Psoas muscle (tissue), 8 donors: ENCODE measurements around the gene CTDP1. TPM values are rescaled to one million over a fixed set of nuclear protein-coding genes. Genes with fewer than 3 reads are reported as not detected.
A peak's percentile ranks its signal among the peaks of the same experiment; 100 is the strongest.

Source experiments
- ATAC-seq, 4 donors: fragments of 200-7000 bp; cut with Tn5 transposase; one replicate each; pipeline ENCODE4 v1.9.1; 2020; ENCODE audit warnings: moderate library complexity in 3 of 4, mild to moderate bottlenecking in 2 of 4
- DNase-seq, 2 donors: peaks; one replicate each; pipeline ENCODE4 v3.0.0-alpha.2; 2020
- H3K27ac ChIP-seq: fragments of 200-600 bp; one replicate; pipeline ENCODE4 v1.8.0; 2022
- H3K27me3 ChIP-seq, 3 donors: fragments of 200-600 bp in 1 of 3; one replicate each; pipeline versions ENCODE4 v1.6.1 to v1.8.0; 2013 to 2022; ENCODE audit warnings: low read length in 2 of 3, mild to moderate bottlenecking in 2 of 3, moderate library complexity in 1 of 3; ENCODE audit not compliant: insufficient read depth in 3 of 3
- H3K36me3 ChIP-seq, 2 donors: fragments of 200-600 bp in 1 of 2; one replicate each; pipeline versions ENCODE4 v1.6.1 to v1.8.0; 2013 to 2022; ENCODE audit warnings: low read depth in 1 of 2, mild to moderate bottlenecking in 1 of 2, moderate library complexity in 1 of 2; ENCODE audit not compliant: insufficient read depth in 1 of 2
- H3K4me1 ChIP-seq: fragments of 200-600 bp; one replicate; pipeline ENCODE4 v1.8.0; 2022
- H3K4me3 ChIP-seq: fragments of 200-600 bp; one replicate; pipeline ENCODE4 v1.8.0; 2022; ENCODE audit warnings: mild to moderate bottlenecking
- H3K9me3 ChIP-seq: fragments of 200-600 bp; one replicate; pipeline ENCODE4 v1.8.0; 2022
- CTCF ChIP-seq: fragments of 200-600 bp; IDR thresholded peaks from one replicate; pipeline ENCODE4 v1.8.0; 2022; ENCODE audit warnings: antibody characterized with exemption
- WGBS, 3 donors: extraction: QIAGEN DNeasy Blood & Tissue Kit; methylation state at CpG; one replicate each; pipeline versions ENCODE4 v1.1.6 to v1.1.7; 2013; 5-methylcytosine and 5-hydroxymethylcytosine counted together
- intact Hi-C, 2 donors: fragments of 100-400 bp; cut with DNase I; formaldehyde crosslinking; loops; one replicate each; pipeline versions ENCODE4 v1.11.0 to v1.14.2; 2022
- polyA plus RNA-seq, 3 donors: library from polyadenylated mRNA; stranded (reverse); fragments of 200-250 nt; gene quantifications; one replicate each; pipeline ENCODE4 v1.2.3, GENCODE V29; 2013
- total RNA-seq, 4 donors: library from RNA; stranded (reverse); fragmentation: NEBNext Ultra II Directional in 2 of 4; extraction: Animal tissue kit (Norgen Biotek cat#: 25700) in 2 of 4; gene quantifications; one replicate each; pipeline versions ENCODE4 v1.2.1 to v1.2.4, GENCODE V29; 2021 to 2023
- donor health status: healthy with polysubstance abuse.
- donor health status: DM: no; HTN: no; CAD: no; lungs with moderate emphysema.
- donor health status: Bipolar disorder and iron deficiency.
- donor health status: healthy.
- donor health status: DM: yes; HTN: yes; CAD: no.
- donor health status: DM: no; HTN: no; CAD: no.
- donor health status: DM: no; HTN: no; CAD: no.
- donor health status: DM: yes; HTN: yes; CAD: no.

Gene CTDP1
- total and polyA plus RNA-seq, 7 donors: 7.6 to 21.6 (median 12.4) TPM

- Histone ChIP-seq H3K4me1 (peaks cover 7% of the 10 kb centered on the region), H3K36me3 (no peaks in the 10 kb centered on the region), H3K4me3 (no peak overlapping the region), H3K27ac (no peak overlapping the region), H3K27me3 (no peaks in the 10 kb centered on the region), H3K9me3 (no peaks in the 10 kb centered on the region)
- DNase-seq (no peak), ATAC-seq (no peak)
- TF ChIP-seq CTCF: no peak
- 85 to 89% (median 87%) methylated on average over 7 of the region's 7 CpGs for WGBS, 3 donors
- intact Hi-C loops: loop anchor here in 1 of 2 donors (10.0 kb wide), 1 partner anchor 349 kb away; the partner anchor contains the start of gene RBFA
Observed at GRCh38 chr18:79685971-79686370, 6.4 kb downstream of the CTDP1 start.

GRCh38 chr18:79687806-79688205 lies 8.2 kb downstream of the CTDP1 start:
- no peaks in the 10 kb centered on the region for H3K36me3 ChIP-seq
- no peaks in the 10 kb centered on the region for H3K9me3 ChIP-seq
- no peak for TF ChIP-seq CTCF
- no peaks in the 10 kb centered on the region for H3K4me1 ChIP-seq
- 68 to 76% (median 76%) methylated on average over 12 of the region's 12 CpGs for WGBS, 3 donors
- H3K27ac ChIP-seq: no peak overlapping the region
- intact Hi-C loops: loop anchor here in 1 of 2 donors (10.0 kb wide), 1 partner anchor 347 kb away; the partner anchor contains the start of gene RBFA
- DNase-seq (no peak), ATAC-seq (peak in 1 of 4 donors; percentile 35)
- no peaks in the 10 kb centered on the region for H3K27me3 ChIP-seq
- no peak overlapping the region for H3K4me3 ChIP-seq

- Histone ChIP-seq H3K4me1 (no peaks in the 10 kb centered on the region), H3K9me3 (no peaks in the 10 kb centered on the region), H3K27me3 (no peaks in the 10 kb centered on the region), H3K27ac (no peak overlapping the region), H3K4me3 (no peak overlapping the region), H3K36me3 (no peaks in the 10 kb centered on the region)
- no peak for TF ChIP-seq CTCF
- no peak for DNase-seq
- 87 to 91% (median 90%) methylated on average over 6 of the region's 6 CpGs for WGBS, 3 donors
- intact Hi-C loops: no loop called here
- no peak for ATAC-seq
Observed at GRCh38 chr18:79690071-79690470, 10.5 kb downstream of the CTDP1 start.

- DNase-seq (no peak), ATAC-seq (no peak)
- peaks cover 0 to 6% of the 10 kb centered on the region in 2 donors for H3K36me3 ChIP-seq
- 74 to 81% (median 78%) methylated on average over 33 of the region's 33 CpGs for WGBS, 3 donors
- H3K4me3 ChIP-seq: no peak overlapping the region
- no peaks in the 10 kb centered on the region for H3K27me3 ChIP-seq
- H3K4me1 ChIP-seq: no peaks in the 10 kb centered on the region
- TF ChIP-seq CTCF: no peak
- H3K9me3 ChIP-seq: no peaks in the 10 kb centered on the region
- intact Hi-C loops: no loop called here
- H3K27ac ChIP-seq: no peak overlapping the region
Observed at GRCh38 chr18:79690586-79691482, 11.2 kb downstream of the CTDP1 start.
